ENCODE measurements around the gene KCNQ1.

The KCNQ1 gene

DNA sequence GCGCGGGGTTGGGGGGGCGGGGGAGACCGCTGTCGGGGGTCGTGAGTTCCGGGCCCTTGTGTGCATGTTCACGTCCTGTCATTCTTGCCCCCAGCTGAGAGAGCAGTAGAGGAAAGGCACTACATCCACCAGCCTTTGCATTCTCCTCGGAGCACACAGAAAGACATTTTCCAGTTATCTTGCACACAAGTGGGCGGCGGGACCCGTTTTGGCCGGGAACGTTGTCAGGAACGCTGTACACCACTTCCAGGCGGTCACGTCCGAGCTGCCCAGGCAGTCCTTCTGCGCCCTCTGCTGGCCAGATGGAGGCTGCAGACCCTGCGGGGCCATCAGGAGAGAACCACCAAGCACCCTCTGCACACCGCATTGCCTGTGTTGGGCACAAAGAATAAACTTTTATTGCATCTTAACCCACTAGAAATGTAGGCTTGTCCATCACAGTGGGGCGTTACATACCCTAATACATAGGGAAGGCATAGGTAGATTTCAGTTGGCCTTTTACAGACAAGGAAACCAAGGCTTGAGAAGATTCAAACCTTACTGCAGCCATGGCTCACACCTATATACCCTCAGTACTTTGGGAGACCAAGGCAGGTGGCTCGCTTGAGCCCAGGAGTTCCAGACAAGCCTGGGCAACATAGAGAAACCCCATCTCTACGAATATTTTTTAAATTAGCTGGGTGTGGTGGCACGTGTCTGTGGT, 443.6 kb downstream of the KCNQ1 start:
- H3K4me3 ChIP-seq (ENCODE audit: control insufficient read depth, low read depth, low read length), result no peak overlapping the region
- peak; percentile 40 for DNase-seq (ENCODE audit: low read depth)
- TF ChIP-seq, protein P1, sequence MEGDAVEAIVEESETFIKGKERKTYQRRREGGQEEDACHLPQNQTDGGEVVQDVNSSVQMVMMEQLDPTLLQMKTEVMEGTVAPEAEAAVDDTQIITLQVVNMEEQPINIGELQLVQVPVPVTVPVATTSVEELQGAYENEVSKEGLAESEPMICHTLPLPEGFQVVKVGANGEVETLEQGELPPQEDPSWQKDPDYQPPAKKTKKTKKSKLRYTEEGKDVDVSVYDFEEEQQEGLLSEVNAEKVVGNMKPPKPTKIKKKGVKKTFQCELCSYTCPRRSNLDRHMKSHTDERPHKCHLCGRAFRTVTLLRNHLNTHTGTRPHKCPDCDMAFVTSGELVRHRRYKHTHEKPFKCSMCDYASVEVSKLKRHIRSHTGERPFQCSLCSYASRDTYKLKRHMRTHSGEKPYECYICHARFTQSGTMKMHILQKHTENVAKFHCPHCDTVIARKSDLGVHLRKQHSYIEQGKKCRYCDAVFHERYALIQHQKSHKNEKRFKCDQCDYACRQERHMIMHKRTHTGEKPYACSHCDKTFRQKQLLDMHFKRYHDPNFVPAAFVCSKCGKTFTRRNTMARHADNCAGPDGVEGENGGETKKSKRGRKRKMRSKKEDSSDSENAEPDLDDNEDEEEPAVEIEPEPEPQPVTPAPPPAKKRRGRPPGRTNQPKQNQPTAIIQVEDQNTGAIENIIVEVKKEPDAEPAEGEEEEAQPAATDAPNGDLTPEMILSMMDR (IDR thresholded peaks at IDR 0.05; ENCODE audit: control insufficient read depth, insufficient read depth, low read depth, low read length, missing control alignments), result peak; percentile 100

DNA sequence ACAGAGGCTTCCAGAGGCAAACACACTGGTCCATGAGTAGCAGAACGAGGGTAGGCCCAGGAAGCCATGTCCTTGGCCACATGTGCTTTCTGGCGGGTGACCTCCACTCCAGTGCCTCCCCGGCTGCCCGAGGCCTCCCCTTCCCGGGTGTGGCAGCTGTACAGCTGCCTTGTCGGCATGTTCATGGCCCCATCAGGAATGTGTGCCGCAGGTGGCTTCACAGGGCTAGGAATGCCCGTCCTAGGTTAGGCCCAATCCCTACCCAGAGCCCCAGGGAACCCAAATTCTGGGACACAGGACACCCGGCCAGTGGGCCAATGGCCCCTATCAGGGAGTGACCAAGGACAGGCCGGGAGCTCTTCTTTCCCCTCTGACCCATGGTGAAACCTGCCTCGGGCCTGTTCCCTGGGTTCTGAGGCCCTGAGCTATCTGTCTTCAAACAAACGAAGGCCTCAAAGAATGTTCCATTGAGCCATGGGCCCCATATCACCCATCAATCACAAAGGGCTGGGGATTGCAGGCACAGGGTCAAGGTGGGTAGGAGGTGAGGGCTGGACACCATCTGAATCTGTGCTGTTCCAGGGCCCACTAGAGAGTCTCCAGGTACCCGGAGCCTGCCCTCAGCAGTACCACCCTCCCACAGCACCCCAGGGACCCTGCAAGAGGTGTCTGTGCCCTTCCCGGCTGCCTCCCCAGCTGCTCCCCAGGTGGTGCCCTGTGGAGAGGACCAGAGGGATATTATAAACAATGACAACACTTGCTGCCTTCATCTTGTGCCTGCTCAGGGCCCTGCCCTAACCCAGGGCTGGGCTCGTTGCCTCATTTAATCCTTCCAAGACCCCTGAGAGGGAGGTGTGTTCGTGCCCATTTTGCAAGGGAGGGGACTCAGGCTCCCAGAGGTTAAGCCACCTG, 444.8 kb downstream of the KCNQ1 start:
- no peak for DNase-seq (ENCODE audit: low read depth)
- no peak overlapping the region for H3K4me3 ChIP-seq (ENCODE audit: control insufficient read depth, low read depth, low read length)

DNA sequence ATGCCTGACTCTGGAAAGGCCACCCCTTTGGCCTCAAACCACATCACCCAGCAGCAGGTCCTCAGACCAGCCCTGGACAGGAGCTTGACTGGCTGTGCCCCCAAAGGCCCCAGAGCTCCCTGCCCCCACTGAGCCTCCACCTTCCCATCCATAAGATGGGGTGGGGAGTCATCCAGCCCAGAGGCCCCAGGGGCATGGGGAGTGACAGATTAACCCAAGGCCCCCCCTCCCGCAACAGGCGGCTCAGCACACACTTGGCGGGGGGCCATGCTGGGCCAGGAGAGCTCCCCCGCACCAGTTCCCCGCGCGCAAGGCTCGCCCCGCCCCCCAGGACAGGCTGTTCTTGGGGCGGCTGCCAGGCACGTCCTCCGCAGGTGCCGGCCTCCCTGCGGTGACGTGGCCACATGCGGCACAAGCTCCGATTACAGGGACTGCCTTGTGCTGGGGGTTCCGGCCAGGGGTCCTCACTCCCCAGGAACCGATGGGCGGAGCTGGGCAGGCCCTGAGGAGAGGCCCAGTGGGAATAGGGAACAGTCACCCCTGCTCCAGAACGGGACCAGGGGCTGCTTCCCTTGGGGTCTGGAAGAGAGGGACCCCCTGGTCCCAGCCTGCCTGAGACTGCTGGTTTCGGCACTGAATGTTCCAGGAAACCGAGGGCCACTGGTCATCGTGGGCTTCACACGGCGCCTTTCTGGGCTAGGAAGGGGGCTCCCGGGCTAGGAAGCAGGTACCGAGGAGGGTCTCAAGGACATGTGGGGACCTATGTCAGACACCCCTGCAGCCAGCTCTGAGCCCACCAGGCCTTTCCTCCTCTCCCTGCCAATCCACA, 445.9 kb downstream of the KCNQ1 start:
- no peak overlapping the region for H3K4me3 ChIP-seq (ENCODE audit: control insufficient read depth, low read depth, low read length)
- TF ChIP-seq, protein P1 (IDR thresholded peaks at IDR 0.05; ENCODE audit: control insufficient read depth, insufficient read depth, low read depth, low read length, missing control alignments), result no peak
- no peak for DNase-seq (ENCODE audit: low read depth)

More for the DNA sequence above, 444.8 kb downstream of the KCNQ1 start:
- TF ChIP-seq, protein P1 (IDR thresholded peaks at IDR 0.05; ENCODE audit: control insufficient read depth, insufficient read depth, low read depth, low read length, missing control alignments), result no peak

DNA sequence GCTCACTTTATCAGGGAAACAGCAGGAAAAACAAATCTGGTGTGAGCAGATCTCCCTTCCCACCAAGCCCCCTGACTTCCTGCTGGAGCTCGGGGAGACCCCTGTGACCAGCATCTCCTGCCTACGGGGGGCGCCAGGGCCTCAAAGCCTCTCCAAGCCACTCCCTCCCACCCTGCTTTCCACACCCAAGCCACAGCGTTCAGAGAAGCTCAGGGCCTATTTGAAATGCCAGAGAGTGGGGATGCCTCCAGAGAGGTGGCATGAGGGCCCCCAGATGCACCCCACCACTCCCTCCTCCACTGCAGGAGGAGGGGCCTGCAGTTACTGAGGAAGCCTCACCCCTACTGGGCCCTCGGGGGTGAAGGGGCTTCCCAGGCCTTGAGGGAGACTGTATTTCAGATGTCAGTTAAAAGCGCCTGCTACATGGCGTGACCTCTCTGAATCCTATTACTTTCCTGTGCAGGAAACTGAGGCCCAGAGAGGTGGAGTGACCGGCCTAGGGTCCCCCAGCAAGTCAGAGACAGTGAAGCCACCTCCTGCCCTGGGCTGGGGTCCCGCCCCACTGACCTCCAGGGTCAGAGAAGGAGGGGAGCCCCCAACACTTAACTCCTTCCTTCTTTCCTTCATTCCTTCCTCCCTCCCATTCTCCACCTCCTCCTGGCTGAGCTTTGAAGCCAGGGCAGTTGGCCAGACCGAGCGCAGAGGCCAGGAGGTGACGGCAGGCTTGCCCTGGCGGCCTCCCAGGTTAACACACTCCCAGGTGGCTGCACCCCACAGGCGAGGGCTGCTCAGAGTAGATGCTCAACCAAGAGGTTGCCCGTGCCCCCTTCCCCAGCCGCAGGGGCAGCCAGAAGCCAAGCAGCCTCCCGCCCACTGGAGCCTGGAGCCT, 446.8 kb downstream of the KCNQ1 start:
- TF ChIP-seq, protein P1 (IDR thresholded peaks at IDR 0.05; ENCODE audit: control insufficient read depth, insufficient read depth, low read depth, low read length, missing control alignments), result no peak
- no peak for DNase-seq (ENCODE audit: low read depth)
- peak overlapping the region; percentile 55 for H3K4me3 ChIP-seq (ENCODE audit: control insufficient read depth, low read depth, low read length)

DNA sequence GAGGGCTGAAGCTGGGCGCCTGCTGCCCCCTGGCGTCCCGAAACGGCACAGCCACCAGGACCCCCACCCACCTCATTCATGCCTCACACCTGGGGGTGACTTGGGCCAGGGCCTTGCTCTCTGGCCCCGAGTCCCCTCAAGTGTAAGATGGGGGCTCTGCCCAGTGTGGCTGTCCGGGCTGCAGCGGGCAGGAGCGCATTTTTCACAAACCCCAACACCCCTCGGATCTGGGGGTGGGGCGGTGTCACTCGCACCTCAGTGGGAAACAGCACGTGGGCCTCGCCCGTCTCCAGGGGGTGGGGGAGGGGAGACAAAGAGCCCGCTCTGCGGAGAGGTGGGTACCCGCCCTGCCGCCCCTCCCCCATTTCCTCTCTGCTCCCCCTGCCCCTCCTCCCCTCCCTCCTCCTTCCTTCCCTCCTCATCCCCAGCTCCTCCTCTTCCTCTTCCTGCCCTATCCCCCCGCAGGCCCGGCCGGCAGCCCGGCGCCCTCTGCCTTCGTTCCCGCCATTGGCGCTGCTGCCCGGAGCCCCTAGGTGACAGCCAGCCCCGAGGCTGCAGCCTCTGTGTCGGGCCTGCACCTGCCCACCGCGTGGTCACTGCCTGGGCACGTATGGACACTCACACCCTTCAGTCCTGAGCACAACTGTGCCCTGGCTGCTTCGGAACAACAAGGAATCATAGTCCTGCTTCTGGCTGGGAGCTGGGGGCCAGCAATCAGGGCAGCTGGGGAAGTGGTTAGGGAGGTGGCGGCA, 447.6 kb downstream of the KCNQ1 start:
- H3K4me3 ChIP-seq (ENCODE audit: control insufficient read depth, low read depth, low read length), result peak overlapping the region; percentile 55
- TF ChIP-seq, protein P1 (IDR thresholded peaks at IDR 0.05; ENCODE audit: control insufficient read depth, insufficient read depth, low read depth, low read length, missing control alignments), result peak; percentile 93
- no peak for DNase-seq (ENCODE audit: low read depth)
